ENCODE results near the gene SSC5D. TPM values are rescaled to one million over a fixed set of nuclear protein-coding genes. Genes with fewer than 3 reads are reported as not detected.

Gene SSC5D
- total RNA-seq, 1 donor from 2014 or later = 1.5 TPM

DNA sequence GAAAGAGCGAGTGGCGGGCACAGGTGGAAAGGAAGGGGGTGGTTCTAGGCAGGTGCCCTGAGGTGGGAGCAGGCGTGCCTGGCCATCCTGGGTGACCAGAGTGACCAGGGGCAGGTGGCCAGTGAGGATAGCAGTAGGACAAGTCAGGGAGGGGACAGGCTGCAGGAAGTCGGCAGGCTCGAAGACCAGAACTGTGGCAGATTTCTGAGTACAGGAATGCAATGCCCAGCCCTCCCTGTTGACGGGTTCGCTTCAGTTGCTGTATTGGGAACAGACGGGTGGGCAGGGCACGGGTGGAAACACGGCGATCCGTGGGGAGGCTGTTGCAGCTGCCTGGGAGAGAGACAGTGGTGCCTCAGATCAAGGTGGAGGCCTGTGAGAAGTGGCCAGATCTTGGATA is 9.9 kb upstream of the SSC5D start:
- H3K4me3 Mint-ChIP-seq = peak overlapping the region; percentile 71
- DNase-seq (ENCODE audit: extremely low spot score, unreplicated experiment) = no peak
- TF ChIP-seq, protein P1, sequence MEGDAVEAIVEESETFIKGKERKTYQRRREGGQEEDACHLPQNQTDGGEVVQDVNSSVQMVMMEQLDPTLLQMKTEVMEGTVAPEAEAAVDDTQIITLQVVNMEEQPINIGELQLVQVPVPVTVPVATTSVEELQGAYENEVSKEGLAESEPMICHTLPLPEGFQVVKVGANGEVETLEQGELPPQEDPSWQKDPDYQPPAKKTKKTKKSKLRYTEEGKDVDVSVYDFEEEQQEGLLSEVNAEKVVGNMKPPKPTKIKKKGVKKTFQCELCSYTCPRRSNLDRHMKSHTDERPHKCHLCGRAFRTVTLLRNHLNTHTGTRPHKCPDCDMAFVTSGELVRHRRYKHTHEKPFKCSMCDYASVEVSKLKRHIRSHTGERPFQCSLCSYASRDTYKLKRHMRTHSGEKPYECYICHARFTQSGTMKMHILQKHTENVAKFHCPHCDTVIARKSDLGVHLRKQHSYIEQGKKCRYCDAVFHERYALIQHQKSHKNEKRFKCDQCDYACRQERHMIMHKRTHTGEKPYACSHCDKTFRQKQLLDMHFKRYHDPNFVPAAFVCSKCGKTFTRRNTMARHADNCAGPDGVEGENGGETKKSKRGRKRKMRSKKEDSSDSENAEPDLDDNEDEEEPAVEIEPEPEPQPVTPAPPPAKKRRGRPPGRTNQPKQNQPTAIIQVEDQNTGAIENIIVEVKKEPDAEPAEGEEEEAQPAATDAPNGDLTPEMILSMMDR (conservative IDR thresholded peaks at IDR 0.05) = no peak
- no peaks in the 10 kb centered on the region for H3K9me3 Mint-ChIP-seq
- peaks cover 24% of the 10 kb centered on the region for H3K4me1 Mint-ChIP-seq (ENCODE audit: unreplicated experiment)
- H3K36me3 Mint-ChIP-seq = no peaks in the 10 kb centered on the region
- peak overlapping the region; percentile 66 for H3K27ac Mint-ChIP-seq
- H3K27me3 Mint-ChIP-seq = no peaks in the 10 kb centered on the region

DNA sequence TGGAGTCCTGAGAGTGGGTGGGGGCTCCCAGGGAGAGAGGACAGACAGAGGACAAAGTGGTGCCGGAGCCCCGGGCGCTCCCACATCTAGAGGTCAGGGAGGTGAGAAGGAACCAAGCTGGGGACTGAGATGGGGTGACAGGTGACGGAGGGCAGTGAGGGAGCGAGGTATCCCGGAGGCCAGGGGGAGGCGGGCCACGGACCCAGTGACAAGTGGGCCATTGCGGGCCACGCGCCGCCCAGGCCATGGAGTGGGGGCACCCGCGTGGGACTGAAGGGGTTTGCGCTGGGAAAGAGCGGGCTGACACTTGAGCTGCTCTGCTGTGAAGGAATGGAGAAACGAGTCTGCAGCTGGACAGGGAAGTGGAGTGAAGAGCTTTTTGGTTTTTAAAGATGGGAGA is 9.2 kb upstream of the SSC5D start:
- TF ChIP-seq, protein P1 (conservative IDR thresholded peaks at IDR 0.05) = no peak
- Mint-ChIP-seq H3K27ac (peak overlapping the region; percentile 56), H3K4me1 (ENCODE audit: unreplicated experiment) (peaks cover 24% of the 10 kb centered on the region), H3K36me3 (no peaks in the 10 kb centered on the region), H3K27me3 (no peaks in the 10 kb centered on the region), H3K4me3 (peak overlapping the region; percentile 71), H3K9me3 (no peaks in the 10 kb centered on the region)
- DNase-seq (ENCODE audit: extremely low spot score, unreplicated experiment) = no peak

DNA sequence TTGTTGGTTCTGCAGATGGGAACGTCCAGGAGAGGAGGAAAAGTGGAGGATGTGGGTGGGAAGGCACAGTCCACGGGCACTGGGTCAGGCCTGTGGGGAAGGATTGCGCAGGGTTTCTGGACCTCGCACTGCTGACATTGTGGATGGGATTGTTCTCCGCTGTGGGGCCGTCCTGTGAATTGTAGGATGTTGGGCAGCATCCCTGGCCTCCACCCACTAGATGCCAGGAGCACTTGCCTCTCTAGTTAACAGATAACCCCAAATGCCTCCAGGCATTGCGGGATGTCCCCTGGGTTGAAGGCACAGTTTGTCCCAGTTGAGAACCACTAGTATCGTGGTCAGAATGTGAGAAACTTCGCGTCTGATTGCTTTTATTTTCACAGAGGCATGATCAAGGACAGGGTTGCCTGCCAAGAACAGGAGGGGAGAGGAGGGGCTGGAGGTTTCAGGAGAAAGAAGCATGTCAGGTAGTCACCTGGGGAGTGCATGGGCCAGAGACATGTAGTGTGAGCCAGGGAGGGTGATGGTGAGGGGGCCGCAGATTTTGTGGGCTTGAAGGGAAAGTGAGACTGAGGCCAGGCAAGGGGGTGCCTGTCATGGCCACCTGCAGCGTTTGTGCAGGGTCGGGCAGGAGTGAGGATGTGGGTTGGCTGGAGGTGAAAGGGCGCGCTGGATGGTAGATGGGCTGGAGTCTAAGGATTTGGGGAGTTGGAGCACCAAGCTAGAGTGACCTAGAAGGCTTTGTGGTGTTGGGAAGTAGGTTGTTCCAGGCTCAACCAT is 8.6 kb upstream of the SSC5D start:
- Mint-ChIP-seq H3K4me3 (peak overlapping the region; percentile 71), H3K27me3 (no peaks in the 10 kb centered on the region), H3K36me3 (no peaks in the 10 kb centered on the region), H3K4me1 (ENCODE audit: unreplicated experiment) (peaks cover 24% of the 10 kb centered on the region), H3K9me3 (no peaks in the 10 kb centered on the region), H3K27ac (peak overlapping the region; percentile 56)
- TF ChIP-seq, protein P1 (conservative IDR thresholded peaks at IDR 0.05) = no peak
- DNase-seq (ENCODE audit: extremely low spot score, unreplicated experiment) = no peak

- H3K4me1 Mint-ChIP-seq (ENCODE audit: unreplicated experiment) = peaks cover 29% of the 10 kb centered on the region
- TF ChIP-seq, protein P1 (conservative IDR thresholded peaks at IDR 0.05) = no peak
- no peaks in the 10 kb centered on the region for H3K9me3 Mint-ChIP-seq
- no peaks in the 10 kb centered on the region for H3K27me3 Mint-ChIP-seq
- H3K36me3 Mint-ChIP-seq = no peaks in the 10 kb centered on the region
- H3K4me3 Mint-ChIP-seq = no peak overlapping the region
- H3K27ac Mint-ChIP-seq = no peak overlapping the region
- DNase-seq (ENCODE audit: extremely low spot score, unreplicated experiment) = no peak
These were observed 7.0 kb upstream of the SSC5D start for GRCh38 chr19:55481148-55481793.

GRCh38 chr19:55481794-55482155 is 6.5 kb upstream of the SSC5D start:
- DNase-seq (ENCODE audit: extremely low spot score, unreplicated experiment) = no peak
- Mint-ChIP-seq H3K4me3 (no peak overlapping the region), H3K36me3 (no peaks in the 10 kb centered on the region), H3K27me3 (no peaks in the 10 kb centered on the region), H3K27ac (no peak overlapping the region), H3K4me1 (ENCODE audit: unreplicated experiment) (peaks cover 29% of the 10 kb centered on the region), H3K9me3 (no peaks in the 10 kb centered on the region)
- TF ChIP-seq, protein P1 (conservative IDR thresholded peaks at IDR 0.05) = no peak

All from type B pancreatic cell (in vitro differentiated cells).